H1 (cell line): ENCODE measurements around the gene CD52. TPM values are rescaled to one million over a fixed set of nuclear protein-coding genes. Genes with fewer than 3 reads are reported as not detected.

ENCODE experiments used
- CTCF ChIA-PET: fragments of 300-600 bp; sonication (Branson Sonifier 250); formaldehyde crosslinking; loops from one replicate; lab custom pipeline; 2021; ENCODE audit not compliant: partially characterized antibody; lab: Charles Lee
- POLR2A ChIA-PET: fragments of 300-600 bp; sonication (Branson Sonifier 250); formaldehyde crosslinking; loops from one replicate; lab custom pipeline; 2021; ENCODE audit warnings: inconsistent platforms; ENCODE audit not compliant: partially characterized antibody; lab: Charles Lee
- DNase-seq, 2 experiments: peaks; one replicate each; pipeline versions ENCODE4 v3.0.0 to v3.0.0-alpha.2; 2010 to 2022; ENCODE audit warnings: low spot score in 2 of 2, low read depth in 1 of 2, mixed read lengths in 1 of 2
- FAIRE-seq: peaks from 2 replicates; lab custom pipeline; 2011; peaks lifted over from hg19 to GRCh38; lab: Jason Lieb, UNC
- H2AFZ ChIP-seq: 2 replicates; pipeline ENCODE4 v1.8.1; 2012; ENCODE audit warnings: low read length, inconsistent platforms
- H2AK5ac ChIP-seq: 2 replicates; pipeline ENCODE4 v1.6.1; 2013; ENCODE audit warnings: low read depth, low read length
- H2BK120ac ChIP-seq: replicated peaks from 2 replicates; pipeline ENCODE3; 2013; ENCODE audit warnings: low read depth, low read length, inconsistent platforms
- H2BK12ac ChIP-seq: 2 replicates; pipeline ENCODE4 v1.6.1; 2013; ENCODE audit warnings: low read depth, low read length
- H2BK15ac ChIP-seq: 2 replicates; pipeline ENCODE4 v1.6.1; 2013; ENCODE audit warnings: low read length
- H2BK20ac ChIP-seq: 2 replicates; pipeline ENCODE4 v1.6.1; 2013; ENCODE audit warnings: low read length
- H2BK5ac ChIP-seq: 2 replicates; pipeline ENCODE4 v1.6.1; 2013; ENCODE audit warnings: low read depth, low read length
- H3K14ac ChIP-seq: 2 replicates; pipeline ENCODE4 v1.6.1; 2013; ENCODE audit warnings: inconsistent platforms; ENCODE audit not compliant: insufficient read length
- H3K18ac ChIP-seq: 2 replicates; pipeline ENCODE4 v1.6.1; 2013; ENCODE audit warnings: low read length; ENCODE audit errors: extremely low read depth
- H3K23ac ChIP-seq: 2 replicates; pipeline ENCODE4 v1.6.1; 2013; ENCODE audit warnings: inconsistent platforms; ENCODE audit not compliant: insufficient read length
- H3K23me2 ChIP-seq: 2 replicates; pipeline ENCODE4 v1.6.1; 2013; ENCODE audit warnings: low read depth, low read length
- H3K27ac ChIP-seq: 2 replicates; pipeline ENCODE4 v1.6.1; 2011; ENCODE audit warnings: low read depth, low read length, inconsistent platforms
- H3K27me3 ChIP-seq, 4 experiments: replicated peaks in 1 of 4; 1 replicate in 1 of 4; 2 replicates in 3 of 4; pipeline versions ENCODE4 v1.6.1 to v1.8.1; 2011 to 2013; ENCODE audit warnings: low read length in 3 of 4, mild to moderate bottlenecking in 3 of 4, inconsistent platforms in 2 of 4, mixed read lengths in 2 of 4, moderate library complexity in 1 of 4; ENCODE audit not compliant: control insufficient read depth in 3 of 4, insufficient read depth in 3 of 4; ENCODE audit errors: extremely low read depth in 1 of 4
- H3K36me3 ChIP-seq, 4 experiments: 2 replicates each; pipeline versions ENCODE4 v1.6.1 to v1.8.1; 2011 to 2013; ENCODE audit warnings: mild to moderate bottlenecking in 4 of 4, low read length in 3 of 4, moderate library complexity in 2 of 4, control low read depth in 1 of 4, inconsistent platforms in 1 of 4; ENCODE audit not compliant: insufficient read depth in 4 of 4, control insufficient read depth in 2 of 4
- H3K4ac ChIP-seq: replicated peaks from 2 replicates; pipeline ENCODE3; 2013; ENCODE audit warnings: low read length, low read depth, mixed read lengths, inconsistent platforms; ENCODE audit not compliant: insufficient read length
- H3K4me1 ChIP-seq, 4 experiments: replicated peaks in 1 of 4; 1 replicate in 1 of 4; 2 replicates in 3 of 4; pipeline versions ENCODE4 v1.6.1 to v1.8.1; 2011 to 2013; ENCODE audit warnings: low read length in 3 of 4, inconsistent platforms in 2 of 4, mixed read lengths in 1 of 4; ENCODE audit not compliant: insufficient read depth in 4 of 4, control insufficient read depth in 3 of 4
- H3K4me2 ChIP-seq, 2 experiments: 2 replicates each; pipeline versions ENCODE4 v1.6.1 to v1.8.1; 2011 to 2013; ENCODE audit warnings: low read depth in 2 of 2, low read length in 2 of 2, control low read depth in 1 of 2, inconsistent platforms in 1 of 2, mild to moderate bottlenecking in 1 of 2; ENCODE audit not compliant: insufficient read depth in 1 of 2
- H3K4me3 ChIP-seq, 4 experiments: fragments of 200-600, 300-600 bp in 1 of 4; sonication (generic), shearing (Covaris generic), sonication (Bioruptor Twin) in 1 of 4; 2 replicates each; pipeline versions ENCODE4 v1.5.1 to v1.8.1; 2011 to 2016; ENCODE audit warnings: low read length in 4 of 4, low read depth in 3 of 4, control low read depth in 2 of 4, inconsistent platforms in 2 of 4, mild to moderate bottlenecking in 2 of 4, mixed read lengths in 1 of 4, moderate library complexity in 1 of 4; ENCODE audit not compliant: insufficient read depth in 2 of 4; ENCODE audit errors: extremely low read depth in 1 of 4
- H3K56ac ChIP-seq: replicated peaks from 2 replicates; pipeline ENCODE3; 2013; ENCODE audit warnings: low read depth, mild to moderate bottlenecking, mixed read lengths, low read length, inconsistent platforms; ENCODE audit not compliant: insufficient read length
- H3K79me1 ChIP-seq: 2 replicates; pipeline ENCODE4 v1.6.1; 2013; ENCODE audit warnings: low read depth, low read length, control low read depth
- H3K79me2 ChIP-seq, 2 experiments: 2 replicates each; pipeline versions ENCODE4 v1.6.1 to v1.8.1; 2012 to 2013; ENCODE audit warnings: low read length in 2 of 2, mild to moderate bottlenecking in 2 of 2, inconsistent platforms in 1 of 2; ENCODE audit not compliant: insufficient read depth in 2 of 2, control insufficient read depth in 1 of 2
- H3K9ac ChIP-seq, 4 experiments: replicated peaks in 1 of 4; 1 replicate in 1 of 4; 2 replicates in 3 of 4; pipeline versions ENCODE4 v1.6.1 to v1.8.1; 2011 to 2013; ENCODE audit warnings: low read depth in 3 of 4, low read length in 3 of 4, control low read depth in 2 of 4, mild to moderate bottlenecking in 2 of 4, moderate library complexity in 2 of 4, inconsistent platforms in 1 of 4; ENCODE audit errors: extremely low read depth in 1 of 4
- H3K9me3 ChIP-seq, 2 experiments: 2 replicates each; pipeline versions ENCODE4 v1.6.1 to v1.8.1; 2012 to 2013; ENCODE audit warnings: mild to moderate bottlenecking in 2 of 2, moderate library complexity in 2 of 2, control low read depth in 1 of 2, inconsistent platforms in 1 of 2, low read depth in 1 of 2, low read length in 1 of 2, mixed read lengths in 1 of 2; ENCODE audit not compliant: insufficient read depth in 2 of 2
- H4K20me1 ChIP-seq, 2 experiments: replicated peaks in 1 of 2; 2 replicates each; pipeline versions ENCODE3 to v1.8.1; 2011 to 2013; ENCODE audit warnings: inconsistent platforms in 2 of 2, low read length in 2 of 2, mild to moderate bottlenecking in 1 of 2; ENCODE audit not compliant: insufficient read depth in 2 of 2, control insufficient read depth in 1 of 2
- H4K5ac ChIP-seq: 2 replicates; pipeline ENCODE4 v1.6.1; 2013; ENCODE audit warnings: low read length, low read depth, mixed read lengths, inconsistent platforms; ENCODE audit not compliant: insufficient read length
- H4K8ac ChIP-seq: 2 replicates; pipeline ENCODE4 v1.8.0; 2013; ENCODE audit warnings: mild to moderate bottlenecking, moderate library complexity, low read length, inconsistent platforms; ENCODE audit not compliant: insufficient read depth; ENCODE audit errors: extremely low read depth
- H4K91ac ChIP-seq: replicated peaks from 2 replicates; pipeline ENCODE3; 2013; ENCODE audit warnings: low read length, mixed read lengths, inconsistent platforms; ENCODE audit not compliant: insufficient read length
- CBX8 ChIP-seq: fragments of 300-800, 300-1000 bp; sonication (generic); IDR thresholded peaks from 2 replicates; pipeline ENCODE4 v1.7.1; 2016; ENCODE audit warnings: low read depth, low read length, borderline replicate concordance
- CHD2 ChIP-seq: IDR thresholded peaks from 2 replicates; pipeline ENCODE4 v1.6.1; 2012; ENCODE audit warnings: low read length, improper control_type of control experiment
- EGR1 ChIP-seq: IDR thresholded peaks from 2 replicates; pipeline ENCODE4 v1.6.1; 2011; ENCODE audit warnings: low read depth, low read length, borderline replicate concordance
- EP300 ChIP-seq, 2 experiments: IDR thresholded peaks; 1 replicate in 1 of 2; 2 replicates in 1 of 2; pipeline ENCODE4 v1.6.1; 2011 to 2012; ENCODE audit warnings: low read depth in 2 of 2, low read length in 2 of 2, mild to moderate bottlenecking in 2 of 2, borderline replicate concordance in 1 of 2, inconsistent platforms in 1 of 2, moderate library complexity in 1 of 2
- GABPA ChIP-seq: IDR thresholded peaks from 2 replicates; pipeline ENCODE4 v1.6.1; 2011; ENCODE audit warnings: mild to moderate bottlenecking, low read length, moderate library complexity, borderline replicate concordance; ENCODE audit not compliant: insufficient read depth
- HDAC2 ChIP-seq, 2 experiments: fragments of 300-600 bp in 1 of 2; sonication (generic) in 1 of 2; IDR thresholded peaks; 2 replicates each; pipeline ENCODE4 v1.6.1; 2011 to 2012; ENCODE audit warnings: low read depth in 2 of 2, low read length in 2 of 2, mild to moderate bottlenecking in 2 of 2, moderate library complexity in 2 of 2, borderline replicate concordance in 1 of 2, inconsistent platforms in 1 of 2
- MAFK ChIP-seq: IDR thresholded peaks from 2 replicates; pipeline ENCODE4 v1.6.1; 2012; ENCODE audit warnings: low read depth, mild to moderate bottlenecking, improper control_type of control experiment, low read length
- POU5F1 ChIP-seq: IDR thresholded peaks from 2 replicates; pipeline ENCODE4 v1.6.1; 2011; ENCODE audit warnings: low read depth, mild to moderate bottlenecking, low read length, moderate library complexity
- RAD21 ChIP-seq, 2 experiments: IDR thresholded peaks in 1 of 2; conservative IDR thresholded peaks in 1 of 2; 2 replicates each; pipeline ENCODE4 v1.6.1; 2011; ENCODE audit warnings: low read depth in 2 of 2, low read length in 2 of 2, improper control_type of control experiment in 1 of 2, inconsistent platforms in 1 of 2, mild to moderate bottlenecking in 1 of 2, moderate library complexity in 1 of 2
- TEAD4 ChIP-seq: IDR thresholded peaks from 2 replicates; pipeline ENCODE4 v1.6.1; 2012; ENCODE audit warnings: low read depth, low read length, inconsistent platforms, mixed read lengths
- WGBS, 2 experiments: shearing (Covaris generic) in 1 of 2; methylation state at CpG; one replicate each; pipeline versions ENCODE4 v1.1.6 to v1.1.7; 2013 to 2015; ENCODE audit warnings: low lambda C conversion rate in 2 of 2, mixed read lengths in 2 of 2, inconsistent platforms in 1 of 2, low coverage in 1 of 2, missing lambda C conversion rate in 1 of 2; ENCODE audit not compliant: insufficient replicate concordance in 2 of 2, insufficient coverage in 1 of 2, insufficient read length in 1 of 2; ENCODE audit errors: extremely low coverage in 1 of 2, missing lambda C conversion rate in 1 of 2; 5-methylcytosine and 5-hydroxymethylcytosine counted together
- polyA plus RNA-seq, 7 experiments: library from polyadenylated mRNA; depleted of rRNA in 3 of 7; stranded (reverse) in 5 of 7; unstranded in 2 of 7; fragments of >200 nt in 5 of 7; fragments of 200-250 nt in 2 of 7; gene quantifications; 1 replicate in 5 of 7; 2 replicates in 1 of 7; 4 replicates in 1 of 7; pipeline versions ENCODE4 v1.2.1 to v1.2.3, GENCODE V29; 2011 to 2013; ENCODE audit warnings: missing spikeins in 2 of 7, mixed read lengths in 2 of 7
- total RNA-seq: library from RNA; stranded (reverse); fragmentation: NEBNext Ultra II Directional; extraction: Animal tissue kit (Norgen Biotek cat#: 25700); gene quantifications from 2 replicates; pipeline ENCODE4 v1.2.1, GENCODE V29; 2021

CD52 gene
- total and polyA plus RNA-seq, 2 of the 8 experiments (the other 6 are each of a cell fraction or from before 2014, with no cell fraction given) = 2.4 to 3.1 TPM

DNA sequence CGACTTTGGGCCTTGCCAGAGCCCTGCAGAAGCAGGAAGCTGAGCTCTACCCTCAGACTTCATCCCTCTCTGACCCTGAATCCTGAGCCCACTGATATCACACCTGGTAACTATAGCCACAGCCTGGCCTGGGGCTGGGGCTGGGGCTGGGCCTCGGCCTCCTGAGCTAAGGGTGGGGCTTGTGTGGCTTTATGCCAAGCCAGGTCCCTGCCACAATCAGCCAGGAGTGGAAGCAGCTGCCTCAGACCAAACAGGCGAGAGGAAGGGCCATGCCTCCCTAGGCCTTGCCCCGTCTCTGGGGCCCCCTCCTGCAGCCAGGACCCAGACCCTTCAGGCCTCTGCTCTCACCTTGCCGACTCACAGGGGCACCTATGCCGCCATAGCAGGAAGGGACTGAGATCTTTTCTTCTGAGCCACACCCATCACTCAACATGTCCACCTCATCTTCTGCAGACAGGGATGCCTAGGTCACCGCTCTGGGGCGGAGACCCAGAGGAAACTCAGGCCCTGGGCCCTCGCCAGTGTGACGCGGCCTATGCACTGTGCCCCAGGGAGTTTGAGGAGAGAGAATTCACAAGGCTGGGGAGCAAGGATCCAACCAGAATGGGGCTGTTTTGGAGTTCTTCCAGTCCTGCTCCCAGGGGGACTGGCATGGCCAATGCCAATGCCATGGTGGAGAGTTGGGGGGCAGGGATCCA, 17.0 kb upstream of the CD52 start:
- Histone ChIP-seq H4K91ac (no peak overlapping the region), H4K20me1 (peaks cover 0 to 3% of the 10 kb centered on the region in 2 experiments), H2AFZ (no peak overlapping the region), H4K5ac (no peak overlapping the region), H2AK5ac (no peak overlapping the region), H2BK15ac (no peak overlapping the region), H3K27ac (no peak overlapping the region), H3K14ac (no peak overlapping the region), H2BK5ac (no peak overlapping the region), H3K23me2 (peaks cover under 1% of the 10 kb centered on the region; the same call in 1 of the 2 replicates), H3K9ac (no peak overlapping the region), H3K36me3 (no peaks in the 10 kb centered on the region), H3K9me3 (no peaks in the 10 kb centered on the region), H4K8ac (peak overlapping the region; percentile 51; the same call in 1 of the 2 replicates), H2BK12ac (no peak overlapping the region), H2BK120ac (no peak overlapping the region), H3K4me1 (peaks cover 0 to under 1% (median 0%) of the 10 kb centered on the region in 4 experiments; a peak in 2 of 7 replicates), H3K4me3 (no peak overlapping the region), H3K79me2 (no peaks in the 10 kb centered on the region), H2BK20ac (no peak overlapping the region), H3K27me3 (no peaks in the 10 kb centered on the region), H3K4ac (no peak overlapping the region), H3K23ac (no peak overlapping the region), H3K18ac (no peak overlapping the region), H3K79me1 (no peaks in the 10 kb centered on the region), H3K4me2 (no peak overlapping the region), H3K56ac (no peak overlapping the region)
- TF ChIP-seq POU5F1 = no peak
- TF ChIP-seq MAFK = no peak
- TF ChIP-seq RAD21 (IDR thresholded peaks at IDR 0.05 in 1 of 2, conservative IDR thresholded peaks at IDR 0.05 in 1 of 2; ENCODE audit: low read depth in 2 of 2, low read length in 2 of 2) = no peak
- TF ChIP-seq HDAC2 (IDR thresholded peaks at IDR 0.05; ENCODE audit: borderline replicate concordance in 1 of 2, low read depth in 2 of 2, low read length in 2 of 2) = no peak
- TF ChIP-seq EP300 (IDR thresholded peaks at IDR 0.05; ENCODE audit: borderline replicate concordance in 1 of 2, low read depth in 2 of 2, low read length in 2 of 2) = no peak
- no peak for TF ChIP-seq CBX8
- TF ChIP-seq CHD2 = no peak
- no peak for TF ChIP-seq TEAD4
- no peak for TF ChIP-seq EGR1
- no peak for TF ChIP-seq GABPA
- DNase-seq (no peak), FAIRE-seq (no peak)
- WGBS, 2 experiments = 92% methylated on average over 11 of the region's 11 CpGs; no CpG with 5 or more reads in 1 of the 2 experiments
- ChIA-PET POLR2A (interaction anchor here (0.6 to 1.7 kb wide), 4 partner anchors 10 to 172 kb away, joined by 3 to 6 read pairs (median 4); no protein-coding TSS in a partner anchor), CTCF (interaction anchor here (0.6 to 57.0 kb wide), 5 partner anchors 7 to 120 kb away, joined by 3 to 1530 read pairs (median 4); partner anchors contain the start of genes CD52, SH3BGRL3 and UBXN11)
